ENCODE results near the gene ABCD3.

The ABCD3 gene

GRCh38 chr1:94496076-94496755, 78.0 kb downstream of the ABCD3 start:
- H3K27me3 ChIP-seq (ENCODE audit: control insufficient read depth, insufficient read depth, low read length): no peaks in the 10 kb centered on the region
- DNase-seq (ENCODE audit: low read depth, low spot score): no peak
- no peak overlapping the region for H3K4me3 ChIP-seq (ENCODE audit: low read length)
- H3K4me1 ChIP-seq (ENCODE audit: control insufficient read depth, insufficient read depth, low read length): no peaks in the 10 kb centered on the region
- no CpG with 5 or more reads among the region's 2 CpGs for WGBS (ENCODE audit: insufficient coverage, insufficient read length)
- no peak overlapping the region for H3K27ac ChIP-seq (ENCODE audit: low read length)
- no peaks in the 10 kb centered on the region for H3K36me3 ChIP-seq (ENCODE audit: control insufficient read depth, insufficient read depth, low read length)
- H3K9me3 ChIP-seq (ENCODE audit: control insufficient read depth, insufficient read depth, low read length): no peaks in the 10 kb centered on the region

- no peaks in the 10 kb centered on the region for H3K4me1 ChIP-seq (ENCODE audit: control insufficient read depth, insufficient read depth, low read length)
- no peak for DNase-seq (ENCODE audit: low read depth, low spot score)
- H3K27me3 ChIP-seq (ENCODE audit: control insufficient read depth, insufficient read depth, low read length): no peaks in the 10 kb centered on the region
- no peak overlapping the region for H3K4me3 ChIP-seq (ENCODE audit: low read length)
- H3K36me3 ChIP-seq (ENCODE audit: control insufficient read depth, insufficient read depth, low read length): no peaks in the 10 kb centered on the region
- no peak overlapping the region for H3K27ac ChIP-seq (ENCODE audit: low read length)
- 100% methylated on average over 2 of the region's 2 CpGs for WGBS (ENCODE audit: insufficient coverage, insufficient read length)
- H3K9me3 ChIP-seq (ENCODE audit: control insufficient read depth, insufficient read depth, low read length): no peaks in the 10 kb centered on the region
Measured at GRCh38 chr1:94501426-94501825, 83.2 kb downstream of the ABCD3 start.

- DNase-seq (ENCODE audit: low read depth, low spot score): no peak
- no peaks in the 10 kb centered on the region for H3K27me3 ChIP-seq (ENCODE audit: control insufficient read depth, insufficient read depth, low read length)
- WGBS (ENCODE audit: insufficient coverage, insufficient read length): no CpG with 5 or more reads among the region's 4 CpGs
- H3K27ac ChIP-seq (ENCODE audit: low read length): no peak overlapping the region
- no peaks in the 10 kb centered on the region for H3K4me1 ChIP-seq (ENCODE audit: control insufficient read depth, insufficient read depth, low read length)
- H3K9me3 ChIP-seq (ENCODE audit: control insufficient read depth, insufficient read depth, low read length): no peaks in the 10 kb centered on the region
- H3K4me3 ChIP-seq (ENCODE audit: low read length): no peak overlapping the region
- H3K36me3 ChIP-seq (ENCODE audit: control insufficient read depth, insufficient read depth, low read length): no peaks in the 10 kb centered on the region
Measured at GRCh38 chr1:94501935-94502334, 83.7 kb downstream of the ABCD3 start.

- no CpG with 5 or more reads among the region's 4 CpGs for WGBS (ENCODE audit: insufficient coverage, insufficient read length)
- no peaks in the 10 kb centered on the region for H3K4me1 ChIP-seq (ENCODE audit: control insufficient read depth, insufficient read depth, low read length)
- no peaks in the 10 kb centered on the region for H3K36me3 ChIP-seq (ENCODE audit: control insufficient read depth, insufficient read depth, low read length)
- H3K27ac ChIP-seq (ENCODE audit: low read length): no peak overlapping the region
- no peaks in the 10 kb centered on the region for H3K9me3 ChIP-seq (ENCODE audit: control insufficient read depth, insufficient read depth, low read length)
- H3K27me3 ChIP-seq (ENCODE audit: control insufficient read depth, insufficient read depth, low read length): no peaks in the 10 kb centered on the region
- no peak for DNase-seq (ENCODE audit: low read depth, low spot score)
- no peak overlapping the region for H3K4me3 ChIP-seq (ENCODE audit: low read length)
Measured at GRCh38 chr1:94503153-94503552, 85.0 kb downstream of the ABCD3 start.

- no peak overlapping the region for H3K27ac ChIP-seq (ENCODE audit: low read length)
- H3K36me3 ChIP-seq (ENCODE audit: control insufficient read depth, insufficient read depth, low read length): no peaks in the 10 kb centered on the region
- no peaks in the 10 kb centered on the region for H3K27me3 ChIP-seq (ENCODE audit: control insufficient read depth, insufficient read depth, low read length)
- H3K4me1 ChIP-seq (ENCODE audit: control insufficient read depth, insufficient read depth, low read length): no peaks in the 10 kb centered on the region
- H3K9me3 ChIP-seq (ENCODE audit: control insufficient read depth, insufficient read depth, low read length): no peaks in the 10 kb centered on the region
- 100% methylated on average over 1 of the region's 1 CpG for WGBS (ENCODE audit: insufficient coverage, insufficient read length)
- DNase-seq (ENCODE audit: low read depth, low spot score): no peak
- no peak overlapping the region for H3K4me3 ChIP-seq (ENCODE audit: low read length)
Measured at GRCh38 chr1:94504601-94505000, 86.4 kb downstream of the ABCD3 start.

GRCh38 chr1:94512816-94513215, 94.6 kb downstream of the ABCD3 start:
- WGBS (ENCODE audit: insufficient coverage, insufficient read length): no CpG with 5 or more reads among the region's 2 CpGs
- no peak overlapping the region for H3K27ac ChIP-seq (ENCODE audit: low read length)
- no peaks in the 10 kb centered on the region for H3K27me3 ChIP-seq (ENCODE audit: control insufficient read depth, insufficient read depth, low read length)
- no peaks in the 10 kb centered on the region for H3K4me1 ChIP-seq (ENCODE audit: control insufficient read depth, insufficient read depth, low read length)
- H3K36me3 ChIP-seq (ENCODE audit: control insufficient read depth, insufficient read depth, low read length): no peaks in the 10 kb centered on the region
- DNase-seq (ENCODE audit: low read depth, low spot score): no peak
- no peak overlapping the region for H3K4me3 ChIP-seq (ENCODE audit: low read length)
- H3K9me3 ChIP-seq (ENCODE audit: control insufficient read depth, insufficient read depth, low read length): no peaks in the 10 kb centered on the region

GRCh38 chr1:94514095-94514727, 96.0 kb downstream of the ABCD3 start:
- Histone ChIP-seq H3K36me3 (ENCODE audit: control insufficient read depth, insufficient read depth, low read length) (no peaks in the 10 kb centered on the region), H3K27ac (ENCODE audit: low read length) (no peak overlapping the region), H3K4me3 (ENCODE audit: low read length) (no peak overlapping the region), H3K4me1 (ENCODE audit: control insufficient read depth, insufficient read depth, low read length) (no peaks in the 10 kb centered on the region), H3K9me3 (ENCODE audit: control insufficient read depth, insufficient read depth, low read length) (no peaks in the 10 kb centered on the region), H3K27me3 (ENCODE audit: control insufficient read depth, insufficient read depth, low read length) (no peaks in the 10 kb centered on the region)
- whole genome bisulfite sequencing (ENCODE audit: insufficient coverage, insufficient read length): no CpG with 5 or more reads among the region's 2 CpGs
- DNase-seq (ENCODE audit: low read depth, low spot score): no peak

- WGBS (ENCODE audit: insufficient coverage, insufficient read length): no CpG with 5 or more reads among the region's 1 CpG
- no peaks in the 10 kb centered on the region for H3K4me1 ChIP-seq (ENCODE audit: control insufficient read depth, insufficient read depth, low read length)
Measured at GRCh38 chr1:94515296-94515947, 97.2 kb downstream of the ABCD3 start.

GRCh38 chr1:94519351-94519750, 101.2 kb downstream of the ABCD3 start:
- no peak overlapping the region for H3K27ac ChIP-seq (ENCODE audit: low read length)

More at GRCh38 chr1:94515296-94515947, 97.2 kb downstream of the ABCD3 start:
- no peak for DNase-seq (ENCODE audit: low read depth, low spot score)
- H3K27ac ChIP-seq (ENCODE audit: low read length): no peak overlapping the region
- H3K36me3 ChIP-seq (ENCODE audit: control insufficient read depth, insufficient read depth, low read length): no peaks in the 10 kb centered on the region
- no peaks in the 10 kb centered on the region for H3K9me3 ChIP-seq (ENCODE audit: control insufficient read depth, insufficient read depth, low read length)
- no peaks in the 10 kb centered on the region for H3K27me3 ChIP-seq (ENCODE audit: control insufficient read depth, insufficient read depth, low read length)
- H3K4me3 ChIP-seq (ENCODE audit: low read length): no peak overlapping the region

GRCh38 chr1:94522304-94522703, 104.1 kb downstream of the ABCD3 start:
- Histone ChIP-seq H3K9me3 (ENCODE audit: control insufficient read depth, insufficient read depth, low read length) (no peaks in the 10 kb centered on the region), H3K27ac (ENCODE audit: low read length) (no peak overlapping the region), H3K4me1 (ENCODE audit: control insufficient read depth, insufficient read depth, low read length) (no peaks in the 10 kb centered on the region), H3K4me3 (ENCODE audit: low read length) (no peak overlapping the region), H3K36me3 (ENCODE audit: control insufficient read depth, insufficient read depth, low read length) (no peaks in the 10 kb centered on the region), H3K27me3 (ENCODE audit: control insufficient read depth, insufficient read depth, low read length) (no peaks in the 10 kb centered on the region)
- DNase-seq (ENCODE audit: low read depth, low spot score): no peak
- WGBS (ENCODE audit: insufficient coverage, insufficient read length): no CpG with 5 or more reads among the region's 4 CpGs

More at GRCh38 chr1:94519351-94519750, 101.2 kb downstream of the ABCD3 start:
- DNase-seq (ENCODE audit: low read depth, low spot score): no peak
- H3K36me3 ChIP-seq (ENCODE audit: control insufficient read depth, insufficient read depth, low read length): no peaks in the 10 kb centered on the region
- no peak overlapping the region for H3K4me3 ChIP-seq (ENCODE audit: low read length)
- no peaks in the 10 kb centered on the region for H3K9me3 ChIP-seq (ENCODE audit: control insufficient read depth, insufficient read depth, low read length)
- H3K4me1 ChIP-seq (ENCODE audit: control insufficient read depth, insufficient read depth, low read length): no peaks in the 10 kb centered on the region
- no CpG with 5 or more reads among the region's 2 CpGs for WGBS (ENCODE audit: insufficient coverage, insufficient read length)
- no peaks in the 10 kb centered on the region for H3K27me3 ChIP-seq (ENCODE audit: control insufficient read depth, insufficient read depth, low read length)

All from iPS DF 6.9 (cell line).